K562 (cell line): Measurements from ENCODE around the gene CAMK1D. TPM values are rescaled to one million over a fixed set of nuclear protein-coding genes. Genes with fewer than 3 reads are reported as not detected.

Source experiments
- ATAC-seq: fragments of 200-7000 bp; cut with Tn5 transposase; 3 replicates; pipeline ENCODE4 v1.9.1; 2020; ENCODE audit warnings: moderate library complexity
- BruUV-seq: library from RNA; stranded (reverse); fragments of 400-500 nt; replicated peaks from 2 replicates; lab custom pipeline; 2021; lab: Mats Ljungman, UMichigan
- CTCF ChIA-PET: fragments of 300-600 bp; formaldehyde crosslinking; extraction: SDS; loops from one replicate; lab custom pipeline; 2021; ENCODE audit warnings: low intra/inter-chr PET ratio; lab: Yijun Ruan, JAX
- POLR2A ChIA-PET: fragments of 300-600, 350-650 bp; sonication (Branson Sonifier 250); formaldehyde crosslinking; extraction: SDS; loops from one replicate; lab custom pipeline; 2021; ENCODE audit warnings: antibody characterized with exemption, inconsistent platforms; lab: Yijun Ruan, JAX
- DNase-seq, 4 experiments: peaks; one replicate each; pipeline versions ENCODE4 v3.0.0 to v3.0.0-alpha.2; 2011 to 2018; ENCODE audit warnings: low spot score in 3 of 4, mixed read lengths in 3 of 4; ENCODE audit errors: extremely low read depth in 1 of 4
- FAIRE-seq: peaks from 2 replicates; lab custom pipeline; 2011; peaks lifted over from hg19 to GRCh38; lab: Jason Lieb, UNC
- H2AFZ ChIP-seq: 2 replicates; pipeline ENCODE4 v1.6.0; 2011; ENCODE audit warnings: low read depth, low read length, control low read depth, inconsistent platforms
- H3K27ac ChIP-seq: fragments of 200-600 bp; 3 replicates; pipeline ENCODE4 v1.8.0; 2011; ENCODE audit warnings: low read depth, mild to moderate bottlenecking, control low read depth, inconsistent platforms, low read length, moderate library complexity, mixed read lengths; ENCODE audit errors: extremely low read depth
- H3K27me3 ChIP-seq, 2 experiments: fragments of 300-600 bp in 1 of 2; 2 replicates in 1 of 2; 3 replicates in 1 of 2; pipeline versions ENCODE4 v1.6.0 to v1.8.0; 2011; ENCODE audit warnings: inconsistent platforms in 2 of 2, low read length in 2 of 2, mild to moderate bottlenecking in 1 of 2, mixed read lengths in 1 of 2, moderate library complexity in 1 of 2; ENCODE audit not compliant: control insufficient read depth in 2 of 2, insufficient read depth in 2 of 2
- H3K36me3 ChIP-seq: fragments of 300-600 bp; 3 replicates; pipeline ENCODE4 v1.8.0; 2011; ENCODE audit warnings: mild to moderate bottlenecking, low read length, inconsistent platforms; ENCODE audit not compliant: control insufficient read depth, insufficient read depth
- H3K4me1 ChIP-seq, 2 experiments: fragments of 200-600 bp in 1 of 2; replicated peaks in 1 of 2; 2 replicates in 1 of 2; 3 replicates in 1 of 2; pipeline versions ENCODE4 v1.5.1 to v1.8.0; 2011; ENCODE audit warnings: inconsistent platforms in 2 of 2, low read length in 2 of 2, mild to moderate bottlenecking in 1 of 2, mixed read lengths in 1 of 2, moderate library complexity in 1 of 2; ENCODE audit not compliant: control insufficient read depth in 2 of 2, insufficient read depth in 2 of 2
- H3K4me2 ChIP-seq: 2 replicates; pipeline ENCODE4 v1.6.1; 2011; ENCODE audit warnings: low read length, control low read depth, inconsistent platforms, mixed read lengths; ENCODE audit not compliant: insufficient read depth
- H3K4me3 ChIP-seq: fragments of 200-600 bp; sonication (generic), shearing (Covaris generic); 2 replicates; pipeline ENCODE4 v1.5.1; 2016; ENCODE audit warnings: control low read depth, inconsistent platforms
- H3K79me2 ChIP-seq: fragments of 200-600 bp; 3 replicates; pipeline ENCODE4 v1.8.0; 2011; ENCODE audit warnings: low read length, inconsistent platforms; ENCODE audit not compliant: control insufficient read depth, insufficient read depth
- H3K9ac ChIP-seq, 2 experiments: 2 replicates each; pipeline versions ENCODE4 v1.6.0 to v1.6.1; 2011; ENCODE audit warnings: low read depth in 2 of 2, low read length in 2 of 2, control low read depth in 1 of 2, inconsistent platforms in 1 of 2, mild to moderate bottlenecking in 1 of 2, mixed read lengths in 1 of 2; ENCODE audit not compliant: insufficient read depth in 1 of 2
- H3K9me1 ChIP-seq: one replicate; pipeline ENCODE4 v1.6.0; 2011; ENCODE audit warnings: inconsistent platforms, mild to moderate bottlenecking, low read length, moderate library complexity; ENCODE audit not compliant: control insufficient read depth, insufficient read depth
- H3K9me3 ChIP-seq: replicated peaks from 2 replicates; pipeline ENCODE4 v1.5.1; 2011; ENCODE audit warnings: low read depth, low read length, inconsistent platforms; ENCODE audit not compliant: control insufficient read depth, insufficient read depth
- H4K20me1 ChIP-seq: replicated peaks from 2 replicates; pipeline ENCODE4 v1.6.1; 2011; ENCODE audit warnings: low read length, inconsistent platforms, mixed read lengths; ENCODE audit not compliant: control insufficient read depth, insufficient read depth
- CREB3L1 ChIP-seq: fragments of 450-650 bp; IDR thresholded peaks from 2 replicates; pipeline ENCODE4 v1.6.1; 2014; ENCODE audit warnings: low read depth, mild to moderate bottlenecking, moderate library complexity, borderline replicate concordance
- CTCF ChIP-seq, 3 experiments: IDR thresholded peaks in 2 of 3; conservative IDR thresholded peaks in 1 of 3; 2 replicates each; pipeline ENCODE4 v1.5.1; 2011 to 2012; ENCODE audit warnings: low read length in 3 of 3, mild to moderate bottlenecking in 3 of 3, control low read depth in 2 of 3, improper control_type of control experiment in 1 of 3, inconsistent platforms in 1 of 3, low read depth in 1 of 3, mixed read lengths in 1 of 3, moderate library complexity in 1 of 3; ENCODE audit not compliant: insufficient read depth in 2 of 3
- RAD21 ChIP-seq, 2 experiments: fragments of 250-450 bp in 1 of 2; fragments of 450-650 bp in 1 of 2; sonication (Bioruptor Pico) in 1 of 2; formaldehyde crosslinking in 1 of 2; IDR thresholded peaks in 1 of 2; conservative IDR thresholded peaks in 1 of 2; 2 replicates each; pipeline versions ENCODE4 v1.4.0 to v1.8.0; 2020 to 2022; ENCODE audit warnings: mild to moderate bottlenecking in 2 of 2, moderate library complexity in 1 of 2
- SMC3 ChIP-seq: conservative IDR thresholded peaks from 2 replicates; pipeline ENCODE4 v1.6.1; 2011; ENCODE audit warnings: low read depth, low read length, improper control_type of control experiment; ENCODE audit not compliant: insufficient read depth
- SP2 ChIP-seq: IDR thresholded peaks from 2 replicates; pipeline ENCODE4 v1.6.1; 2011; ENCODE audit warnings: mild to moderate bottlenecking, low read depth, low read length, moderate library complexity; ENCODE audit not compliant: poor library complexity, severe bottlenecking; ENCODE audit errors: extremely low read depth
- TBL1XR1 ChIP-seq, 2 experiments: IDR thresholded peaks; 2 replicates each; pipeline ENCODE4 v1.6.1; 2012; ENCODE audit warnings: improper control_type of control experiment in 2 of 2, low read length in 2 of 2, mild to moderate bottlenecking in 1 of 2
- WGBS: fragments of 100-300 bp; shearing (Covaris generic); methylation state at CpG from one replicate; pipeline ENCODE4 v1.1.6; 2016; ENCODE audit warnings: low coverage, mixed read lengths; ENCODE audit not compliant: insufficient coverage; ENCODE audit errors: missing lambda C conversion rate; 5-methylcytosine and 5-hydroxymethylcytosine counted together
- in situ Hi-C: fragments of 300-500 bp; cut with MboI; formaldehyde crosslinking; loops from 4 replicates; pipeline ENCODE4 v1.15.0; 2018; ENCODE audit warnings: inconsistent platforms, mixed read lengths
- intact Hi-C: fragments of 100-400 bp; cut with micrococcal nuclease; formaldehyde crosslinking; loops from 2 replicates; pipeline ENCODE4 v1.14.2; 2022
- polyA plus RNA-seq, 8 experiments: library from polyadenylated mRNA; depleted of rRNA in 4 of 8; stranded (reverse) in 5 of 8; unstranded in 3 of 8; fragments of >200 nt; fragmentation: Nextera tagmentation in 2 of 8; fragmentation: Illumina TruSeq in 1 of 8; extraction: Ambion mirVana in 2 of 8; extraction: Trizol in 1 of 8; gene quantifications; 2 replicates each; pipeline versions ENCODE4 v1.2.1 to v1.2.3, GENCODE V29; 2011 to 2014; ENCODE audit warnings: inconsistent platforms in 1 of 8, missing spikeins in 1 of 8
- total RNA-seq, 7 experiments: library from RNA; depleted of rRNA in 6 of 7; stranded (reverse); fragments of >200 nt in 6 of 7; fragmentation: Illumina TruSeq in 2 of 7; extraction: Trizol in 2 of 7; gene quantifications; 2 replicates each; pipeline versions ENCODE4 v1.2.1 to v1.2.3, GENCODE V29; 2011 to 2021; ENCODE audit warnings: low replicate concordance in 1 of 7

CAMK1D gene
- total and polyA plus RNA-seq, 9 of the 15 experiments (the other 6 are each of a cell fraction or from before 2014, with no cell fraction given) = 0.12 to 0.24 (median 0.20) TPM; not detected in 5

- no TSS peak for BruUV-seq
- Histone ChIP-seq H3K27me3 (peaks cover 5 to 44% of the 10 kb centered on the region in 2 experiments; a peak in 4 of 5 replicates), H4K20me1 (no peaks in the 10 kb centered on the region), H3K4me3 (no peak overlapping the region), H3K27ac (no peak overlapping the region), H3K79me2 (no peaks in the 10 kb centered on the region), H3K9me3 (no peaks in the 10 kb centered on the region), H3K4me2 (peak overlapping the region; percentile 40; the same call in 1 of the 2 replicates), H3K9ac (no peak overlapping the region), H3K36me3 (no peaks in the 10 kb centered on the region), H3K9me1 (no peaks in the 10 kb centered on the region), H2AFZ (no peak overlapping the region), H3K4me1 (no peaks in the 10 kb centered on the region)
- DNase-seq (peak; percentile 31 to 48 (median 40)), ATAC-seq (peak; percentile 97), FAIRE-seq (no peak)
- TF ChIP-seq SP2 (peak; percentile 24), RAD21 (CRISPR knock-in tag; conservative IDR thresholded peaks at IDR 0.05 in 1 of 2, IDR thresholded peaks at IDR 0.05 in 1 of 2) (peak in 1 of 2 experiments; percentile 38; a peak in 2 of 4 replicates), CTCF (IDR thresholded peaks at IDR 0.05 in 2 of 3, conservative IDR thresholded peaks at IDR 0.05 in 1 of 3; ENCODE audit: insufficient read depth in 2 of 3, low read depth in 1 of 3, low read length in 3 of 3) (peak; percentile 54 to 75 (median 56)), CREB3L1 (no peak), SMC3 (0 out of 2 replicates have a peak, but pooled peaks have one; percentile 11), TBL1XR1 (IDR thresholded peaks at IDR 0.05; ENCODE audit: low read length in 2 of 2) (no peak)
- 1% methylated on average over 14 of the region's 14 CpGs for WGBS
- in situ Hi-C loops (no loop called here), intact Hi-C loops (no loop called here)
- ChIA-PET CTCF (no interaction called here), POLR2A (interaction anchor here (0.7 to 1.6 kb wide), 3 partner anchors 9 to 60 kb away, joined by 3 to 4 read pairs (median 4); no protein-coding TSS in a partner anchor)
Measured at GRCh38 chr10:12847361-12847975, 498.1 kb downstream of the CAMK1D start.
